ENCODE measurements around the gene PARD6G.
A peak's percentile ranks its signal among the peaks of the same experiment; 100 is the strongest.

Gene PARD6G

GRCh38 chr18:80187956-80188642 is 59.2 kb downstream of the PARD6G start:
- no peak for DNase-seq

- no peak for DNase-seq
Measured at GRCh38 chr18:80185545-80185944, 61.8 kb downstream of the PARD6G start.

- DNase-seq = no peak
Measured at GRCh38 chr18:80184243-80184772, 63.0 kb downstream of the PARD6G start.

GRCh38 chr18:80183273-80184050 is 63.9 kb downstream of the PARD6G start:
- no peak for DNase-seq

GRCh38 chr18:80182855-80183254 is 64.5 kb downstream of the PARD6G start:
- no peak for DNase-seq

GRCh38 chr18:80181642-80182461 is 65.5 kb downstream of the PARD6G start:
- DNase-seq = no peak

GRCh38 chr18:80180778-80181564 is 66.3 kb downstream of the PARD6G start:
- DNase-seq = no peak

- no peak for DNase-seq
Measured at GRCh38 chr18:80179857-80180558, 67.3 kb downstream of the PARD6G start.

- no peak for DNase-seq
Measured at GRCh38 chr18:80178935-80179818, 68.1 kb downstream of the PARD6G start.

GRCh38 chr18:80177128-80177527 is 70.2 kb downstream of the PARD6G start:
- DNase-seq = no peak

GRCh38 chr18:80176334-80177073 is 70.8 kb downstream of the PARD6G start:
- DNase-seq = no peak

- DNase-seq = no peak
Measured at GRCh38 chr18:80175451-80176204, 71.7 kb downstream of the PARD6G start.

- no peak for DNase-seq
Measured at GRCh38 chr18:80173060-80173459, 74.3 kb downstream of the PARD6G start.

GRCh38 chr18:80172056-80172455 is 75.3 kb downstream of the PARD6G start:
- no peak for DNase-seq

GRCh38 chr18:80171054-80171872 is 76.1 kb downstream of the PARD6G start:
- DNase-seq = peak; percentile 15

GRCh38 chr18:80170395-80171053 is 76.8 kb downstream of the PARD6G start:
- no peak for DNase-seq

GRCh38 chr18:80169607-80170006 is 77.7 kb downstream of the PARD6G start:
- DNase-seq = no peak

- no peak for DNase-seq
Measured at GRCh38 chr18:80168982-80169381, 78.3 kb downstream of the PARD6G start.
